ENCODE results near the gene AFTPH.

The AFTPH gene

GRCh38 chr2:64615844-64616536 is 91.9 kb downstream of the AFTPH start:
- H3K4me3 ChIP-seq (replicated peaks; ENCODE audit: low read depth, low read length), result no peak overlapping the region
- TF ChIP-seq CTCF (IDR thresholded peaks at IDR 0.05; ENCODE audit: insufficient read depth, low read length, poor library complexity, severe bottlenecking), result no peak
- H3K36me3 ChIP-seq (ENCODE audit: control insufficient read depth, insufficient read depth, low read length), result no peaks in the 10 kb centered on the region
- no peak for DNase-seq (ENCODE audit: extremely low read depth, insufficient read length)
- no peaks in the 10 kb centered on the region for H3K27me3 ChIP-seq (replicated peaks; ENCODE audit: control insufficient read depth, insufficient read depth, low read length)

DNA sequence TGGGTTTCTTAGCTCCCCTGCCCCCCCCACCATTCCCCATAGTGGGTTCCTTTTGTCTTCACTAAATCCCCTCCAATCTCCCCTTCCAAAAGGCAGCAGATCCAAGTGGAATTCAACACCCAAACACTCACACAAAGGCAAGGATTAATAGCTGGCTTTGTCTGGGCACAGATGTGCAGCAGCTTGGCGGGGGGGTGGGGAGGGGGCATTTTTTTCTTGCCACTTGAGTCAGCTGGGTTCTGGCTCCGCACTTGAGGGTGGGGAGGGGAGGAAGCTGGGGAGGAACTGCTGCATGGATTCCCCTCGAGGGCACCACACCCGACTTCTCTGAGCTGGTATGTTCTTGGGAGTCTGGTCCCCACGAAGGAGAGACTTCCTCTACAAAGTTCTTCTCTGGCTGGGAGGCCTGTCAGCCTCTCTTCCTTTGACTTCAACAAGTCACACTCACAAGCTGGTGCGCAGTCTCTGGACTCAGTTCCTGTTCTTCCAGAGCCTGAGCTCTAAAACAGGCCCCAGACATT is 93.6 kb downstream of the AFTPH start:
- no peaks in the 10 kb centered on the region for H3K27me3 ChIP-seq (replicated peaks; ENCODE audit: control insufficient read depth, insufficient read depth, low read length)
- TF ChIP-seq CTCF (IDR thresholded peaks at IDR 0.05; ENCODE audit: insufficient read depth, low read length, poor library complexity, severe bottlenecking), result no peak
- no peaks in the 10 kb centered on the region for H3K36me3 ChIP-seq (ENCODE audit: control insufficient read depth, insufficient read depth, low read length)
- DNase-seq (ENCODE audit: extremely low read depth, insufficient read length), result no peak
- no peak overlapping the region for H3K4me3 ChIP-seq (replicated peaks; ENCODE audit: low read depth, low read length)

GRCh38 chr2:64620661-64621060 is 96.5 kb downstream of the AFTPH start:
- TF ChIP-seq CTCF (IDR thresholded peaks at IDR 0.05; ENCODE audit: insufficient read depth, low read length, poor library complexity, severe bottlenecking), result no peak
- no peak for DNase-seq (ENCODE audit: extremely low read depth, insufficient read length)
- Histone ChIP-seq H3K27me3 (replicated peaks; ENCODE audit: control insufficient read depth, insufficient read depth, low read length) (no peaks in the 10 kb centered on the region), H3K36me3 (ENCODE audit: control insufficient read depth, insufficient read depth, low read length) (no peaks in the 10 kb centered on the region), H3K4me3 (replicated peaks; ENCODE audit: low read depth, low read length) (no peak overlapping the region)

GRCh38 chr2:64622443-64623241 is 98.5 kb downstream of the AFTPH start:
- no peak for TF ChIP-seq CTCF (IDR thresholded peaks at IDR 0.05; ENCODE audit: insufficient read depth, low read length, poor library complexity, severe bottlenecking)
- Histone ChIP-seq H3K4me3 (replicated peaks; ENCODE audit: low read depth, low read length) (no peak overlapping the region), H3K27me3 (replicated peaks; ENCODE audit: control insufficient read depth, insufficient read depth, low read length) (no peaks in the 10 kb centered on the region), H3K36me3 (ENCODE audit: control insufficient read depth, insufficient read depth, low read length) (no peaks in the 10 kb centered on the region)
- no peak for DNase-seq (ENCODE audit: extremely low read depth, insufficient read length)

- DNase-seq (ENCODE audit: extremely low read depth, insufficient read length), result no peak
- no peaks in the 10 kb centered on the region for H3K27me3 ChIP-seq (replicated peaks; ENCODE audit: control insufficient read depth, insufficient read depth, low read length)
- H3K36me3 ChIP-seq (ENCODE audit: control insufficient read depth, insufficient read depth, low read length), result no peaks in the 10 kb centered on the region
- no peak for TF ChIP-seq CTCF (IDR thresholded peaks at IDR 0.05; ENCODE audit: insufficient read depth, low read length, poor library complexity, severe bottlenecking)
- no peak overlapping the region for H3K4me3 ChIP-seq (replicated peaks; ENCODE audit: low read depth, low read length)
Observed at GRCh38 chr2:64623242-64623850, 99.2 kb downstream of the AFTPH start.
